DMS153 treated with DMSO at 0.1 percent for 48 hours (cell line): ENCODE data around the gene KCNQ1.

Source experiments
- DNase-seq: peaks from one replicate; lab custom pipeline; 2025; ENCODE audit not compliant: unreplicated experiment; lab: John Stamatoyannopoulos, UW

Gene KCNQ1

GRCh38 chr11:2674658-2675131 is 229.9 kb downstream of the KCNQ1 start:
- DNase-seq: no peak

- DNase-seq: no peak
Measured at GRCh38 chr11:2675540-2675939, 230.7 kb downstream of the KCNQ1 start.

- DNase-seq: no peak
Measured at GRCh38 chr11:2677127-2677526, 232.3 kb downstream of the KCNQ1 start.

- no peak for DNase-seq
Measured at GRCh38 chr11:2678396-2678795, 233.6 kb downstream of the KCNQ1 start.

GRCh38 chr11:2679011-2679676 is 234.3 kb downstream of the KCNQ1 start:
- DNase-seq: no peak

- DNase-seq: no peak
Measured at GRCh38 chr11:2681408-2682145, 236.8 kb downstream of the KCNQ1 start.

- DNase-seq: no peak
Measured at GRCh38 chr11:2683806-2684205, 239.0 kb downstream of the KCNQ1 start.

- no peak for DNase-seq
Measured at GRCh38 chr11:2684581-2684980, 239.8 kb downstream of the KCNQ1 start.

- DNase-seq: no peak
Measured at GRCh38 chr11:2685051-2685450, 240.2 kb downstream of the KCNQ1 start.

- DNase-seq: no peak
Measured at GRCh38 chr11:2685566-2686359, 241.0 kb downstream of the KCNQ1 start.

- no peak for DNase-seq
Measured at GRCh38 chr11:2686360-2687222, 241.8 kb downstream of the KCNQ1 start.

- DNase-seq: no peak
Measured at GRCh38 chr11:2687223-2687530, 242.4 kb downstream of the KCNQ1 start.

GRCh38 chr11:2687782-2688191 is 243.0 kb downstream of the KCNQ1 start:
- no peak for DNase-seq

GRCh38 chr11:2688381-2689231 is 243.8 kb downstream of the KCNQ1 start:
- no peak for DNase-seq

GRCh38 chr11:2689651-2690575 is 245.1 kb downstream of the KCNQ1 start:
- no peak for DNase-seq

- DNase-seq: no peak
Measured at GRCh38 chr11:2690596-2691354, 246.0 kb downstream of the KCNQ1 start.

GRCh38 chr11:2691355-2691761 is 246.6 kb downstream of the KCNQ1 start:
- DNase-seq: no peak
